GM12878 (cell line): Measurements from ENCODE around the gene RFFL. TPM values are rescaled to one million over a fixed set of nuclear protein-coding genes. Genes with fewer than 3 reads are reported as not detected.
"Not testable (repeated sequence)": the region's sequence is repeated elsewhere in the genome, so short reads cannot be mapped to it uniquely, and the experiment has no call there.

Source experiments
- ATAC-seq: fragments of 200-7000 bp; cut with Tn5 transposase; 3 replicates; pipeline ENCODE4 v1.9.1; 2020; ENCODE audit warnings: mild to moderate bottlenecking, moderate library complexity
- BruUV-seq: library from RNA; stranded (reverse); fragments of 400-500 nt; replicated peaks from 2 replicates; lab custom pipeline; 2021; lab: Mats Ljungman, UMichigan
- CTCF ChIA-PET: fragments of 300-600 bp; sonication (Branson Sonifier 250); formaldehyde crosslinking; extraction: SDS; loops from one replicate; lab custom pipeline; 2021; ENCODE audit warnings: inconsistent platforms; lab: Yijun Ruan, JAX
- POLR2A ChIA-PET: fragments of 350-600 bp; formaldehyde crosslinking; extraction: SDS; loops from one replicate; lab custom pipeline; 2021; ENCODE audit warnings: inconsistent platforms; lab: Charles Lee
- RAD21 ChIA-PET: fragments of 300-600 bp; sonication (Branson Sonifier 250); formaldehyde crosslinking; loops from one replicate; lab custom pipeline; 2023; ENCODE audit warnings: antibody characterized with exemption; ENCODE audit not compliant: unreplicated experiment; lab: Charles Lee
- SMC1A ChIA-PET: fragments of 300-600 bp; sonication (Branson Sonifier 250); formaldehyde crosslinking; loops from one replicate; lab custom pipeline; 2023; ENCODE audit not compliant: unreplicated experiment, uncharacterized antibody; lab: Charles Lee
- DNase-seq: peaks from one replicate; pipeline ENCODE4 v3.0.0-alpha.2; 2011; ENCODE audit warnings: low read depth, low spot score
- FAIRE-seq: peaks from 3 replicates; lab custom pipeline; 2011; peaks lifted over from hg19 to GRCh38; lab: Jason Lieb, UNC
- H2AFZ ChIP-seq: 2 replicates; pipeline ENCODE4 v1.6.0; 2011; ENCODE audit warnings: low read depth, low read length, control low read depth; ENCODE audit not compliant: control insufficient read depth
- H3K27ac ChIP-seq: 2 replicates; pipeline ENCODE4 v1.5.1; 2011; ENCODE audit warnings: control low read depth; ENCODE audit not compliant: control insufficient read depth, insufficient read depth
- H3K27me3 ChIP-seq, 2 experiments: replicated peaks in 1 of 2; 2 replicates each; pipeline versions ENCODE4 v1.6.0 to v1.6.1; 2011; ENCODE audit warnings: low read length in 1 of 2; ENCODE audit not compliant: control insufficient read depth in 2 of 2, insufficient read depth in 2 of 2
- H3K36me3 ChIP-seq, 2 experiments: 2 replicates each; pipeline ENCODE4 v1.5.1; 2011; ENCODE audit warnings: low read length in 1 of 2; ENCODE audit not compliant: control insufficient read depth in 2 of 2, insufficient read depth in 2 of 2
- H3K4me1 ChIP-seq: 2 replicates; pipeline ENCODE4 v1.6.1; 2011; ENCODE audit warnings: mild to moderate bottlenecking, low read length, moderate library complexity, mixed read lengths; ENCODE audit not compliant: control insufficient read depth, insufficient read depth
- H3K4me2 ChIP-seq: 2 replicates; pipeline ENCODE4 v1.6.0; 2011; ENCODE audit warnings: control low read depth; ENCODE audit not compliant: control insufficient read depth, insufficient read depth
- H3K4me3 ChIP-seq: fragments of 200-600 bp; sonication (generic); 2 replicates; pipeline ENCODE4 v1.5.1; 2016
- H3K79me2 ChIP-seq: 2 replicates; pipeline ENCODE4 v1.6.0; 2011; ENCODE audit warnings: low read length; ENCODE audit not compliant: control insufficient read depth, insufficient read depth
- H3K9ac ChIP-seq: 2 replicates; pipeline ENCODE4 v1.8.0; 2011; ENCODE audit warnings: low read length, control low read depth, mixed read lengths; ENCODE audit not compliant: control insufficient read depth, insufficient read depth
- H3K9me3 ChIP-seq: replicated peaks from 3 replicates; pipeline ENCODE4 v1.5.1; 2011; ENCODE audit warnings: mild to moderate bottlenecking, low read length; ENCODE audit not compliant: control insufficient read depth, insufficient read depth
- H4K20me1 ChIP-seq: 2 replicates; pipeline ENCODE4 v1.6.0; 2011; ENCODE audit not compliant: control insufficient read depth, insufficient read depth
- ESRRA ChIP-seq: IDR thresholded peaks from 2 replicates; pipeline ENCODE4 v1.6.1; 2012; ENCODE audit warnings: mild to moderate bottlenecking, low read length, improper control_type of control experiment
- NFYB ChIP-seq: IDR thresholded peaks from 2 replicates; pipeline ENCODE4 v1.6.1; 2011; ENCODE audit warnings: low read depth, mild to moderate bottlenecking, low read length, improper control_type of control experiment, moderate library complexity; ENCODE audit not compliant: insufficient read depth
- POLR2A ChIP-seq: IDR thresholded peaks from 2 replicates; pipeline ENCODE4 v1.6.1; 2011; ENCODE audit warnings: low read depth, mild to moderate bottlenecking, low read length
- RAD21 ChIP-seq: IDR thresholded peaks from 2 replicates; pipeline ENCODE4 v1.6.1; 2011; ENCODE audit warnings: mild to moderate bottlenecking, low read depth, low read length, moderate library complexity; ENCODE audit not compliant: insufficient read depth
- RB1 ChIP-seq: fragments of 450-650 bp; formaldehyde crosslinking; IDR thresholded peaks from 2 replicates; pipeline ENCODE4 v1.6.1; 2017; ENCODE audit warnings: mild to moderate bottlenecking, borderline replicate concordance
- ZNF622 ChIP-seq: fragments of 450-650 bp; IDR thresholded peaks from 2 replicates; pipeline ENCODE4 v1.6.1; 2017; ENCODE audit warnings: mild to moderate bottlenecking, inconsistent platforms
- WGBS: methylation state at CpG from one replicate; pipeline ENCODE4 v1.1.6; 2016; ENCODE audit warnings: low lambda C conversion rate; ENCODE audit not compliant: insufficient replicate concordance, insufficient coverage; ENCODE audit errors: missing lambda C conversion rate; 5-methylcytosine and 5-hydroxymethylcytosine counted together
- in situ Hi-C: fragments of 300-500 bp; cut with MboI; formaldehyde crosslinking; loops from 9 replicates; pipeline ENCODE4 v1.14.3; 2018; ENCODE audit warnings: mixed read lengths
- intact Hi-C: fragments of 100-400 bp; cut with micrococcal nuclease; formaldehyde crosslinking; loops from one replicate; pipeline ENCODE4 v1.14.2; 2022; ENCODE audit not compliant: unreplicated experiment
- polyA plus RNA-seq, 11 experiments: library from polyadenylated mRNA; depleted of rRNA in 4 of 11; unstranded in 6 of 11; stranded (reverse) in 5 of 11; fragments of >200 nt; fragmentation: Nextera tagmentation in 4 of 11; fragmentation: Illumina TruSeq in 1 of 11; extraction: Ambion mirVana in 4 of 11; extraction: Trizol in 1 of 11; gene quantifications; 1 replicate in 1 of 11; 2 replicates in 10 of 11; pipeline versions ENCODE4 v1.2.1 to v1.2.3, GENCODE V29; 2011 to 2016; ENCODE audit warnings: inconsistent platforms in 2 of 11, missing spikeins in 2 of 11, low read depth in 1 of 11
- total RNA-seq, 4 experiments: library from RNA; depleted of rRNA in 3 of 4; stranded (reverse); fragments of >200 nt in 3 of 4; fragmentation: Illumina TruSeq in 1 of 4; extraction: Trizol in 1 of 4; gene quantifications; 2 replicates each; pipeline versions ENCODE4 v1.2.1 to v1.2.3, GENCODE V29; 2013 to 2021
- TF ChIP-seq, protein P1 (sequence below): IDR thresholded peaks from 2 replicates; pipeline ENCODE4 v1.6.1; 2011; ENCODE audit warnings: low read depth, mild to moderate bottlenecking, low read length, moderate library complexity, borderline replicate concordance; ENCODE audit errors: extremely low read depth
- TF ChIP-seq, protein P2 (sequence below), 3 experiments: IDR thresholded peaks in 2 of 3; conservative IDR thresholded peaks in 1 of 3; 2 replicates each; pipeline ENCODE4 v1.5.1; 2011; ENCODE audit warnings: low read depth in 3 of 3, low read length in 3 of 3, mild to moderate bottlenecking in 3 of 3, control low read depth in 2 of 3, moderate library complexity in 2 of 3, inconsistent platforms in 1 of 3, mixed read lengths in 1 of 3; ENCODE audit not compliant: control insufficient read depth in 2 of 3, insufficient read depth in 1 of 3; ENCODE audit errors: extremely low read depth in 1 of 3

RFFL gene
- total and polyA plus RNA-seq, 10 of the 15 experiments (the other 5 are each of a cell fraction or from before 2014, with no cell fraction given): 4.7 to 56.1 (median 26.9) TPM

DNA sequence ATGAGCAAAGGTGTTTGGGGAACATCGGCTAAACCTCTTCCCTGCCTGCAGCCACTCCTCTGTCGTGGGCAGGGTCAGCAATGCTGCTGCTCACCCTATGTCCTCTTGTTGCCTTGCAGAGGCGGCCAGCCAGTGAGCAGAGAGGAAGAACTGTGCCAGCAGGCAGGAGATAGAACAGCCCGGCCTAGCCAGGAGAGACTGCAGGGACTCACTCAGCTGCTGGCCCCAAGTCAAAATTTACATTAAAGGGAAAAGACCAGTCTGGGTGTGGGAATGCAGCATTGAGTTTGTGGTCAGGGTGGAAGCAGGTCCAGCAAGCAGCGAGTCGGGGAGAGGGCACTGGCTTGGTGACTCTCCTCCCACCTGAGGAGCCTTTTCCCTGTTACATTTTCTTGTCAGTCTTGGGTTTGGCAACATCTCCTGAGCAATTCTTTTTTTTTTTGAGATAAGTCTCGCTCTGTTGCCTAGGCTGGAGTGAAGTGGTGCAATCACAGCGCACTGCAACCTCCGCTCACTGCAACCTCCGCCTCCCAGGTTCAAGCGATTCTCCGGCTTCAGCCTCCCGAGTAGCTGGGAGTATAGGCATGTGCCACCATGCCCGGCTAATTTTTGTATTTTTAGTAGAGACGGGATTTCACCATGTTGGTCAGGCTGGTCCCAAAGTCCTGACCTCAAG, 60.5 kb downstream of the RFFL start (continued):
- TF ChIP-seq, protein P1, sequence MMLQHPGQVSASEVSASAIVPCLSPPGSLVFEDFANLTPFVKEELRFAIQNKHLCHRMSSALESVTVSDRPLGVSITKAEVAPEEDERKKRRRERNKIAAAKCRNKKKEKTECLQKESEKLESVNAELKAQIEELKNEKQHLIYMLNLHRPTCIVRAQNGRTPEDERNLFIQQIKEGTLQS: no peak
- TF ChIP-seq NFYB (no peak), RB1 (no peak), RAD21 (no peak), ZNF622 (no peak)
- TF ChIP-seq, protein P2, sequence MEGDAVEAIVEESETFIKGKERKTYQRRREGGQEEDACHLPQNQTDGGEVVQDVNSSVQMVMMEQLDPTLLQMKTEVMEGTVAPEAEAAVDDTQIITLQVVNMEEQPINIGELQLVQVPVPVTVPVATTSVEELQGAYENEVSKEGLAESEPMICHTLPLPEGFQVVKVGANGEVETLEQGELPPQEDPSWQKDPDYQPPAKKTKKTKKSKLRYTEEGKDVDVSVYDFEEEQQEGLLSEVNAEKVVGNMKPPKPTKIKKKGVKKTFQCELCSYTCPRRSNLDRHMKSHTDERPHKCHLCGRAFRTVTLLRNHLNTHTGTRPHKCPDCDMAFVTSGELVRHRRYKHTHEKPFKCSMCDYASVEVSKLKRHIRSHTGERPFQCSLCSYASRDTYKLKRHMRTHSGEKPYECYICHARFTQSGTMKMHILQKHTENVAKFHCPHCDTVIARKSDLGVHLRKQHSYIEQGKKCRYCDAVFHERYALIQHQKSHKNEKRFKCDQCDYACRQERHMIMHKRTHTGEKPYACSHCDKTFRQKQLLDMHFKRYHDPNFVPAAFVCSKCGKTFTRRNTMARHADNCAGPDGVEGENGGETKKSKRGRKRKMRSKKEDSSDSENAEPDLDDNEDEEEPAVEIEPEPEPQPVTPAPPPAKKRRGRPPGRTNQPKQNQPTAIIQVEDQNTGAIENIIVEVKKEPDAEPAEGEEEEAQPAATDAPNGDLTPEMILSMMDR (IDR thresholded peaks at IDR 0.05 in 2 of 3, conservative IDR thresholded peaks at IDR 0.05 in 1 of 3; ENCODE audit: control insufficient read depth in 2 of 3, extremely low read depth in 1 of 3, insufficient read depth in 1 of 3, low read depth in 3 of 3, low read length in 3 of 3): no peak

DNA sequence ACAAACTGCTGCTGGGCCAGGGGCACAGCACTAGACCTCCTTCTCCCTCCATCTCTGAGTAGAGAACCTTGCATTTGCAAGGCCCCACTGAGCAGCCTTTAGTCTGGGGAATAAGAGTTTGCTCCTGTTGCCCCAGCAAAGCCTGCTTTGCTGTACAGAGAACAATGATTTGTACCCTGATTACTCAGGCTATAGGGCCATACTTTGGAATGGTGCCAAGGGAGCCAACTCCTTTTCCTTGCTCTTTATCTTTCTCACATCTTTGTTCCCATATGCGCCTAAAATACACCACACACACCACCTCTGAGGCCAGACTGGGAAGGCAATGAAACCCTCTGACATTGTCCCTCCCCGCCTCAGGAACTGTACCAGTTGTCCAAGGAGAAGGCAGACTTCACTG, 62.0 kb downstream of the RFFL start:
- ChIA-PET SMC1A (interaction anchor here (1.2 to 7.2 kb wide), 4 partner anchors 15 to 116 kb away, joined by 3 to 101 read pairs (median 16); partner anchors contain the start of gene RAD51D), RAD21 (no interaction called here), POLR2A (no interaction called here), CTCF (interaction anchor here (1.3 to 9.8 kb wide), 2 partner anchors 88 to 117 kb away, joined by 4 to 149 read pairs; partner anchors contain the start of genes FNDC8 and RAD51D)
- intact Hi-C loops (no loop called here), in situ Hi-C loops (no loop called here)
- Histone ChIP-seq H3K4me3 (no peak overlapping the region), H3K9me3 (no peaks in the 10 kb centered on the region), H3K4me2 (no peak overlapping the region), H4K20me1 (no peaks in the 10 kb centered on the region), H3K79me2 (no peaks in the 10 kb centered on the region), H3K27ac (no peak overlapping the region), H3K4me1 (no peaks in the 10 kb centered on the region; the same call in 1 of the 2 replicates), H3K27me3 (no peaks in the 10 kb centered on the region), H3K9ac (no peak overlapping the region), H2AFZ (no peak overlapping the region), H3K36me3 (peaks cover 20% of the 10 kb centered on the region in 2 experiments; a peak in 3 of 4 replicates)
- DNase-seq: no peak
- ATAC-seq: no peak
- WGBS: 97% methylated on average over 2 of the region's 2 CpGs
- no TSS peak for BruUV-seq
- TF ChIP-seq ESRRA (no peak), POLR2A (no peak)
- FAIRE-seq: no peak

DNA sequence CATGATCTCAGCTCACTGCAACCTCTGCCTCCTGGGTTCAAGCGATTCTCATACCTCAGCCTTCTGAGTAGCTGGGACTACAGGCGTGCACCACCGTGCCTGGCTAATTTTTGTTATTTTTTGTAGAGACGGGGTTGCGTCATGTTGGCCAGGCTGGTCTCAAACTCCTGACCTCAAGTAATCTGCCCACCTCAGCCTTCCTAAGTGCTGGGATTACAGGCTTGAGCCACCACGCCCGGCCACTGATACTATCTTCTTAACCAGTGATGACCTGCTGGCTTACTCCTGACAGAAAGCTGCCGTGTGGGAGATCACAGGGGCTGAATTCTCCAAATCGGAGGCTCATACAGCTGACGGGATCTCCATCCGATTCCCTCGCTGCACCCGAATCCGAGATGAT, 62.5 kb downstream of the RFFL start:
- ATAC-seq, DNase-seq, intact Hi-C loops, H3K4me1 ChIP-seq, H3K9me3 ChIP-seq, H3K4me3 ChIP-seq, H3K79me2 ChIP-seq, H3K27me3 ChIP-seq, H4K20me1 ChIP-seq, POLR2A ChIA-PET, H3K27ac ChIP-seq, H3K4me2 ChIP-seq, H3K9ac ChIP-seq, H2AFZ ChIP-seq, BruUV-seq, in situ Hi-C loops, FAIRE-seq: not testable (repeated sequence)
- RAD21 ChIA-PET: interaction anchor here (2.7 kb wide), 1 partner anchor 89 kb away, joined by 14 read pairs; no protein-coding TSS in a partner anchor
- CTCF ChIA-PET: interaction anchor here (4.7 to 9.8 kb wide), 2 partner anchors 90 to 118 kb away, joined by 40 to 149 read pairs; partner anchors contain the start of genes FNDC8 and RAD51D
- SMC1A ChIA-PET: interaction anchor here (0.9 to 7.2 kb wide), 4 partner anchors 10 to 116 kb away, joined by 3 to 101 read pairs (median 16); partner anchors contain the start of gene RAD51D
- peaks cover 20 to 21% of the 10 kb centered on the region in 2 experiments; a peak in 3 of 4 replicates for H3K36me3 ChIP-seq
- 98% methylated on average over 14 of the region's 14 CpGs for WGBS
